ENCODE measurements around the gene TMEM44. TPM values are rescaled to one million over a fixed set of nuclear protein-coding genes. Genes with fewer than 3 reads are reported as not detected.

Gene TMEM44
- total RNA-seq, 4 donors from 2014 or later, result 4.4 to 8.8 (median 7.4) TPM

GRCh38 chr3:194661946-194662345 is 28.7 kb upstream of the TMEM44 start:
- Histone ChIP-seq H3K4me1 (no peaks in the 10 kb centered on the region), H3K36me3 (peaks cover 0 to 96% of the 10 kb centered on the region in 2 donors), H3K4me3 (no peak overlapping the region), H3K27ac (peak overlapping the region in 2 of 4 donors; percentile 24 to 25), H3K9me3 (no peaks in the 10 kb centered on the region), H3K27me3 (no peaks in the 10 kb centered on the region)
- WGBS, 2 donors (ENCODE audit: low coverage in 1 of 2), result 46 to 72% methylated on average over 4 to 5 of the region's 6 CpGs
- TF ChIP-seq POLR2AphosphoS5 (IDR thresholded peaks at IDR 0.05) (no peak), CTCF (IDR thresholded peaks at IDR 0.05) (no peak), POLR2A (IDR thresholded peaks at IDR 0.05) (no peak), EP300 (IDR thresholded peaks at IDR 0.05) (no peak)
- no peak for ATAC-seq

- H3K9me3 ChIP-seq, result no peaks in the 10 kb centered on the region
- H3K36me3 ChIP-seq, result peaks cover 0 to 93% of the 10 kb centered on the region in 2 donors
- no peak overlapping the region for H3K4me3 ChIP-seq
- H3K27ac ChIP-seq, result peak overlapping the region in 1 of 4 donors; percentile 24
- no peak for TF ChIP-seq CTCF (IDR thresholded peaks at IDR 0.05)
- TF ChIP-seq POLR2A (IDR thresholded peaks at IDR 0.05), result no peak
- TF ChIP-seq EP300 (IDR thresholded peaks at IDR 0.05), result no peak
- TF ChIP-seq POLR2AphosphoS5 (IDR thresholded peaks at IDR 0.05), result no peak
- 51 to 92% methylated on average over 3 of the region's 3 CpGs for WGBS, 2 donors (ENCODE audit: low coverage in 1 of 2)
- H3K4me1 ChIP-seq, result no peaks in the 10 kb centered on the region
- ATAC-seq, result no peak
- no peaks in the 10 kb centered on the region for H3K27me3 ChIP-seq
These were observed 28.2 kb upstream of the TMEM44 start for GRCh38 chr3:194661374-194661773.

- ATAC-seq, result no peak
- Histone ChIP-seq H3K27ac (no peak overlapping the region), H3K4me3 (no peak overlapping the region), H3K27me3 (no peaks in the 10 kb centered on the region), H3K36me3 (peaks cover 0 to 86% of the 10 kb centered on the region in 2 donors), H3K4me1 (no peaks in the 10 kb centered on the region), H3K9me3 (no peaks in the 10 kb centered on the region)
- WGBS, 2 donors (ENCODE audit: low coverage in 1 of 2), result 74 to 84% methylated on average over 5 to 7 of the region's 7 CpGs
- TF ChIP-seq CTCF (IDR thresholded peaks at IDR 0.05) (no peak), POLR2AphosphoS5 (IDR thresholded peaks at IDR 0.05) (no peak), POLR2A (IDR thresholded peaks at IDR 0.05) (no peak), EP300 (IDR thresholded peaks at IDR 0.05) (no peak)
These were observed 26.6 kb upstream of the TMEM44 start for GRCh38 chr3:194659778-194660177.

GRCh38 chr3:194658477-194659242 is 25.4 kb upstream of the TMEM44 start:
- no peaks in the 10 kb centered on the region for H3K4me1 ChIP-seq
- no peak for ATAC-seq
- TF ChIP-seq EP300 (IDR thresholded peaks at IDR 0.05) (no peak), POLR2A (IDR thresholded peaks at IDR 0.05) (no peak), CTCF (IDR thresholded peaks at IDR 0.05) (no peak), POLR2AphosphoS5 (IDR thresholded peaks at IDR 0.05) (no peak)
- H3K27ac ChIP-seq, result peak overlapping the region in 2 of 4 donors; percentile 4 to 37
- 84 to 86% methylated on average over 5 of the region's 5 CpGs for WGBS, 2 donors (ENCODE audit: low coverage in 1 of 2)
- H3K36me3 ChIP-seq, result peaks cover 0 to 86% of the 10 kb centered on the region in 2 donors
- no peaks in the 10 kb centered on the region for H3K9me3 ChIP-seq
- no peaks in the 10 kb centered on the region for H3K27me3 ChIP-seq
- no peak overlapping the region for H3K4me3 ChIP-seq

GRCh38 chr3:194657439-194657838 is 24.2 kb upstream of the TMEM44 start:
- TF ChIP-seq POLR2A (IDR thresholded peaks at IDR 0.05), result no peak
- no peak for TF ChIP-seq POLR2AphosphoS5 (IDR thresholded peaks at IDR 0.05)
- no peak for TF ChIP-seq CTCF (IDR thresholded peaks at IDR 0.05)
- no peak for TF ChIP-seq EP300 (IDR thresholded peaks at IDR 0.05)
- Histone ChIP-seq H3K9me3 (no peaks in the 10 kb centered on the region), H3K4me3 (no peak overlapping the region), H3K36me3 (peaks cover under 1 to 87% of the 10 kb centered on the region in 2 donors), H3K4me1 (no peaks in the 10 kb centered on the region), H3K27me3 (no peaks in the 10 kb centered on the region), H3K27ac (peak overlapping the region in 1 of 4 donors; percentile 0)
- WGBS, 2 donors (ENCODE audit: low coverage in 1 of 2), result 79 to 81% methylated on average over 6 to 7 of the region's 7 CpGs
- no peak for ATAC-seq
